Amniotic stem cell (primary cell): Measurements from ENCODE around the gene PLB1.

Experiments
- DNase-seq: peaks from one replicate; lab custom pipeline; 2025; lab: John Stamatoyannopoulos, UW

The PLB1 gene

DNA sequence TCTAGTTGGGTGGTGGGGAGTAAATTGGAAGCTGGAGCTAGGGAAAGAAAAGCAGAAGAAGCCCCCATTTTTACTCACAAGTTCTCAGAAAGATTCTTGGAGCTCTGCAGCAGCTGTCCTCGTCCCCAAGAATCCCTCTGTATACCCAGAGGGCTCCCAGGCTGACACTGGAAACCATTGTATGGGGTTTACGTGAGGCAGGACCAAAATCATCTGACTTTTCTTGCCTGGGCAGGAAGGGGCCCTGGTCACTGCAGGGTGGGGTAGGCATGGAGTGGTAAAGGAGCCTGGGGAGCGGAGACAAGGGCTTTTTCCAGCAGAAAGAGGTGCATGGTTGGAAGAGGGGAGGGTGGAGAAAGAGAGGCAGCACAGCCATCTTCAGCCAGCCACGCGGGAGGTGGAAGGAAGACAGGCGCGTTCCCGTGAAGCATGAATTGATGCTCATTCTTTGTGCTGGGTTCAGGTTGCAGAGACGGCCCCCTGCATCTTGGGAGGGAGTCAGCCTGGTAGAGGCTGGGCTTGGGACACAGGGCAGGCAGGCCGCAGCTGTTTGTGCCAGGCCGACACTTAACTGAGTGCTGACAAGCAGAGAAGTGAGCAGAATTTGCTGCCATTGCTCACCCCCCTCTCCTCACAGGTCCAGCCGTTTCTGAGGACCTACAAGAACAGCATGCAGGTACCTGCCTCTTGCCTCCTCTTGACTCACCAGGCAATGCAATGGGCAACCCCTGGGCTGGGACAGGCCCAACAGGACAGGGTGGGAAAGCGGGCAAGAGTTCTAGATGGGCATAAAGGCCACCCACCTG lies 94.8 kb downstream of the PLB1 start:
- DNase-seq = no peak

- no peak for DNase-seq
These were observed 96.0 kb downstream of the PLB1 start for GRCh38 chr2:28591711-28592335.

DNA sequence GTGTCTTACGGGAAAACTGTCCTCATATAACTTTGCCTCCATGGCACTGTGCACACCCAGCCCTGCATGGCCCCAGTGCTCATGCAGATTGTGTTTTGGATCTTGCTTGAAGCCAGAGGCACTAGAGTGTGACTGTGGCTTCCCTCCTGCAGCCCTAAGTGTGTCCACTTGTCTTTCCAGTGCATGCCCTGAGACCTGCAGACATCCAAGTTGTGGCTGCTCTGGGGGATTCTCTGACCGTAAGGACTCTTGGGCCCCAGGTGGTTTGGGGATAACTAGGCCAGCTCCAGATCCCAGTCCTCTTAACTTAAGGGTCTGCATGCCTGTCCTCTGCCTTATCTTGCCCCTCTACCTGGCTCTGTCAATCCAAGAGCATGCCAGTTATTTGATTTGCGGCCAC lies 96.6 kb downstream of the PLB1 start:
- no peak for DNase-seq

DNA sequence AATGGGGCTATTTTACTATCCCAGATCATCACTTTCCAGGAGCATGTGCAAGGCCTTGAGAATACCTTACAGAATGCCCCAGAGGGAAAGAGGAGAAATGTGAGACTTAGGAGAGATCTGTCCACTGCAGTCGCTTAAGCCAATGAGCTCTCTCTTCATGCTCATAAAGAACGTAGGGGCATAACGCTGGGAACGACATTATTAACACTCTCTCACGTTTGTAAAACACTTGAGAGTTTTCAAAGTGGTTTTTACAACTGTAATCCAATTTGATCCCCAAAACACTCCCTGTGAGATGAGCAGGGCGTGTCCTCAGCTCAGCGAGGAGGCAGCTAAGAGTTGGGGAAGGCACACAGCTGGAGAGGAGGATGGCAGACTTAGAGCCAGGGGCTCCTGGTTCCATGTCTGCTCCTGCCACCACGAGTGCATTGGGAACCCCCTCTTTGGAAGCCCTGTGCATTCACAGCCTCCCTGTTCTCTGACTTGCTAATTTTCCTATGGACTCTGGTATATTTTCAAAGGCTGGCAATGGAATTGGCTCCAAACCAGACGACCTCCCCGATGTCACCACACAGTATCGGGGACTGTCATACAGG lies 97.4 kb downstream of the PLB1 start:
- DNase-seq = no peak

DNA sequence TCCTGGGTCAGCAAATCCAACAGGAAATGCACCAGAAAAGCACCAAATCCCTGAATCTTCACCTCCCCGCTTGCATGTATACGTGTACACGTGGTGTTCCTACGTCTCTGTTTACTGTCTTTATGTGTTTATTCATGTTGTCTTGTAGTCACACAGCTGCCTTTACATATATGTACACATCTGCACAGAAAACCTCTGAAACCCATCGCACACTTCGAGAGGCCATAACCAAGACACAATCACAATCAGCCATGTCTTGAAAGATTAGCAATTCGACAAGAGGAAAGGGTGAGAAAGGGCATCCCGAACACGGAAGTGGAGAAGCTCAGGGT lies 98.1 kb downstream of the PLB1 start:
- DNase-seq = no peak

- DNase-seq = peak; percentile 44
These were observed 98.7 kb downstream of the PLB1 start for GRCh38 chr2:28594332-28595108.

DNA sequence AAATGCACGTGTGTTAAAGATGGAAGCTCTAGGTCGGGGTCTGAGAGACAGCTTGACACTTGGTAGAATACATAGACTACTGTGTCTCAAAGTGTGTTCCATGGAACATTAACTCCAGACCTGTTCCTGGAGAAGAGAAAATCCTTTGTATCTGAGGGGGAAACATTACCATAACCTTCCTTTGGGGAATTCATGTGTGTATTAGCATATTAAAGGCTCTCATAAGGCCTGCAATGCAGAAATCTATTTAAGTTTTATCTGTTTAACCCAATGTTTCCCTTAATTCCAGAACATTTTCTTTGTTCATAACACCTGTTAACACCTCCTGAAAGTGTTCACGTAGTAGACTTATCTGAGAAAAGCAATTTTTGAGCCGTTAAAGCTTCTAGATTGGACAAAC lies 99.5 kb downstream of the PLB1 start:
- DNase-seq = no peak

DNA sequence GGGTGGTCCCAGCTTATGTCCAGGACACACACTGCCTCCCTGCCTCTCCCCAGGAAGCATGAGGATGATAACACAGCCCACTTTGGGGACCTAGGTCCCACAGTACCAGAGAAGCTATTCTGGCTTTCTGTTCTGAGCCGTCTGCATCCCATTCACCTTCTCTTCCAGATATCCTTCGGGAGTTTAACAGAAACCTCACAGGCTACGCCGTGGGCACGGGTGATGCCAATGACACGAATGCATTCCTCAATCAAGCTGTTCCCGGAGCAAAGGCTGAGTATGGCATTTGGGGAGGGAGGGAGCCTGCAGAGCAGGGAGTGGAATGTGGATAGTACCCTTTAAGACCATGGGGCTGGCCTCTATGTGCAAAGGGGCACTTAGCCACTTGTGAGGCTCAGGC lies 102.6 kb downstream of the PLB1 start:
- no peak for DNase-seq

- DNase-seq = no peak
These were observed 104.3 kb downstream of the PLB1 start for GRCh38 chr2:28600181-28600580.

- no peak for DNase-seq
These were observed 105.8 kb downstream of the PLB1 start for GRCh38 chr2:28601616-28602015.

GRCh38 chr2:28602136-28602660 lies 106.3 kb downstream of the PLB1 start:
- DNase-seq = no peak

DNA sequence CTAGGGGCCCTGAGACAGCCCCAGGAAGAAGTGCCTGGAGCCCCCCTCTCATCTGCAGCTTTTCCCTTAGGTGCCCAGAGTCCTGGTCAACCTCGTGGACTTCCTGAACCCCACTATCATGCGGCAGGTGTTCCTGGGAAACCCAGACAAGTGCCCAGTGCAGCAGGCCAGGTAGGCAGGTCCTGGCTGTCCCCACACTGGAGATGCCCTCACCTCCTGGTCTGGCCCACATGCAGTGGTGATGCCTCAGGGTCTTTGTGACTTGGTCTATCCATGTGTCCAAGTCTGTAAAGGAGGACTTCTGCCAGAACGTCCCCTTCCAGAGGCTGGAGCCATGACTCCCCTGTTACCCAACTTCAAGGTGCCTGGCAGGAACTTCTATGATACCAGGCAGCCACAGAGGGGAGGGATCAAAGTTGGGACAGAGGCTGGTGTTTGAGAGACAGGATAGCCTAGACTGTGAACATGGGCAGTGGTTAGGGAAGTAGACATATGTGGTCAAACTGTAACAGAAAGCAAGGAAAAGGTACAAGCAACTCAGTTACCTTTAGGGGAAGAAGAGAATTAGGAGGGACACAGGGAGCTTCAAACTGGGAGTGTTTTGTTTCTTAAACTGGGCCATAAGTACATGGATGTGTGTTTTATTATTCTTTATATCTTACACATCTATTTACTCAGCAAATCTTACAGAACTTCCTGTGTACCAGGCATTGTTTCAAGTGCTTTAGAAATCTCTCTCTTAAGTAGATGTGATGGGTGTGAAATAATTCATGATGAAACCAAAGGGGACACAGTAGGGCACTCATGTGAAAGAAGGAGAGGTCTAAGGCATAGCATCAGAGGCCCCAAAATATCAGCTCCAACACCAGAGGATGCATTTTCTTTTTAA lies 107.1 kb downstream of the PLB1 start:
- no peak for DNase-seq

- no peak for DNase-seq
These were observed 108.0 kb downstream of the PLB1 start for GRCh38 chr2:28603821-28604220.

- DNase-seq = no peak
These were observed 108.5 kb downstream of the PLB1 start for GRCh38 chr2:28604284-28604843.

DNA sequence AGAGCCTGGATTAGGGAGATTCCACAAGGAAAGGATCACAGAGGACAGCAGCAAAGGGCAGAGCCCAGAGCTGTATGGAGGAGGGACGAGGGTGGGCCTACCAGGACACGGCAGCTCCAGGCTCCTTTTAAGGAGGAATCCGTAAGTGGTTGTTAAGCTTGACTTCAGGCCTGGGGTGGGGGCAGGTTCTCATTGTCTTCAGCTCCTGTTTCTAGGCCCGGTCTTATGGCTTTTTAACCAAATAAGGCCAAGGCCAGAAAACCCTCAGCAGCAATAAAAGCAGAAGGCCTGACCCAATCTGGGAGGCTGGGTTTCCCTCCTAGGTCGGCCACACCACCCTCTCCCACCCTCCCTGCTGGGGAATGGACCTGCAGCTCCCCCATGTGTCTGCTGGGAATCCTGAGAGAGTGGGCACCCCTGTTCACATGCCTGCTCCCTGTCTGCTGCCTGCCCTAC lies 111.2 kb downstream of the PLB1 start:
- DNase-seq = peak; percentile 26

DNA sequence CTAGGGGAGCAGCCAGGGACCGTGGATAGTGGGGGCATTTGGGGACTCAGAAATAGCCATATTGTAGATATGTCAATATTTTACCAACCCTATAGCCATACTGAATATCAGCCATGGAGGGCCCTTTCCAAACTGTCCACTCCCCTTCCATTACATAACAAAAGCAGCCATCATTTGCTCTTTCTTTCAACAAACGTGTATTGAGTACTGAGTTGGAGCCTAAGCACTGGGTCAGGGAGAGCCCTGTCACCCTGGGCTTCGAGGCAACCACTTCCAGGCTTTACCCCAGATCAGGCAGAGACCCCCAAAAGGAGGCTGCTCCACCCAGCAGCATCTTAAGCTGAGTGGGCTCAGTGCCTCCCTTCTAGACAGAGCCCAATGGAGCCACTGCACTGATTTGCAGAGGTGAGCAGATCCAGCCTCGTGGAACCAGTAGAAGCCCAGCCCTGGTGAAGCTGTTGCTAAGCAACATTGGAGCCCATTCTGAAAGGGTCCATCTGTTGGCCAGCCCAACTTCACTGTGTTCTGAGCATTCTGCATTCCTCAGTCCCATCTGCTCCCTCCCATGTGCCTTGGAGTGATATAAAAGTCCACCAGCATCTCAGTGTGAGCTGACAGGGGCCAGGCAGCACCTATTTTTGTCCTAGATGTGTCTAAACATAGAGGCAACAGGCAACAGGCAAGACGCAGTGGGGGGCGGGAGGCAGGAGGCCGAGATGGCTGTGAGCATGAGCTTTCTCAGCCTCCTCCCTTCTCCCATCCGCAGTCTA lies 112.1 kb downstream of the PLB1 start:
- no peak for DNase-seq

DNA sequence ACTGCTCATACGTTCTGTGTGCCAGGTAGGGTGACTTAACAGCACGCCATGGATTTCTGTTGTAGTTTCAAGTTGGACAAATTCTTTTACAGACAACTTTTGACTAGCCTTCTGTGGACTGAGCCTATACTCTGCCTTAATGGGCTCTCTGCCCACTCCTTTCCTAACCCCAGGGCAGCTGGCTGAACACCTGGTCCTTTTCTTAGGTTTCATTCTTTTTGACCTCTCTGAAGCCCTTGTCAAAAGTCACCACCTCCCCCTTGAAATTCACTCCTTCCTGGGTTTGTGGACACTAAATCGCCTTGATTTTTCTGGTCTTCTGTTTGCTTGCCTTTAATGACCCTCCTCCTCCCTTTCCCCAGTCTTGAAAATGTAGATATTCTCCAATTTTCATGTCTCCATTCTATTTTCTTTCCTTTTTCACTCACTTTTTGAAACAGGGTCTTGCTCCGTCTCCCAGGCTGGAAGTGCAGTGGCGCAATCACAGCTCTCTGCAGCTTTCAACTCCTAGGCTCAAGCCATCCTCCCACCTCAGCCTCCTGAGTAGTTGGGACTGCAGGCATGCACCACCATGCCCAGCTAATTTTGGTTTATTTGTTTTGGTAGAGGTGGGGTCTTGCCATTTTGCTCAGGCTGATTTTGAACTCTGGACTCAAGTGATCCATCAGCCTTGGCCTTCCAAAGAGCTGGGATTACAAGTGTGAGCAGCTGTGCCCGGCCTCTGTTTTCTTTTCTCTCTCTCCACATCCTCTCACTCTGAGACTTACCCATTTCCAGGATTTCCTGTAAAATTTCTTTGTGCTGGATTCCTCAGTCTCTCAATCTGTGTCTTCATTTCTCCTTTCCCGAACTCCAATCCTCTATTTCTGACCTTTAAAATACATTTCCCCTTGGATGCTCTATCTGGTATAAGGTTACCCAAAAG lies 112.9 kb downstream of the PLB1 start:
- no peak for DNase-seq

- peak; percentile 48 for DNase-seq
These were observed 114.8 kb downstream of the PLB1 start for GRCh38 chr2:28610583-28611201.
